Measurements from ENCODE around the gene LDLRAD4.

The LDLRAD4 gene

GRCh38 chr18:13376298-13376840, 157.8 kb downstream of the LDLRAD4 start:
- no peak for DNase-seq

GRCh38 chr18:13376841-13377351, 158.3 kb downstream of the LDLRAD4 start:
- no peak for DNase-seq

GRCh38 chr18:13377496-13377895, 158.9 kb downstream of the LDLRAD4 start:
- DNase-seq = no peak

DNA sequence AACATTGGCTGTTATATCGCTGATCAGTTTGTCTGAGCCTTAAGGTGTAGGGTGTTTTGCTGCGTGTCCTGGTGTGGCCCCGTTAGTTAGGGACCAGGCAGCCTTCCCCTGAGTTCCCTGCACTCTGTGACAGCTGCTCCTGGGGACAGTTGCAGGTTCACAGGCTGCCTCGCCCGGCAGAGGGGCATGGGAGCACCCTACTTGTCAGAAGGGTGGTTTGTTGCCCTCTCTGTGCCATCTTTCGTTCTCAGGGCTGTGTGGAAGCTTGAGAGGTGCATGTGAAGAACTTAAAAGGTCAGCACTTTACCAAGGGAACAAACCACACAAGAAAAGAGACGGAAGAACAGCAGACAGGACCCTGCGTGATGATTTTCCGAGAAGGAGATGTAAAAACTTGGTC, 159.6 kb downstream of the LDLRAD4 start:
- DNase-seq = no peak

GRCh38 chr18:13379062-13379865, 160.7 kb downstream of the LDLRAD4 start:
- DNase-seq = no peak

- no peak for DNase-seq
Measured at GRCh38 chr18:13379930-13380690, 161.6 kb downstream of the LDLRAD4 start.

DNA sequence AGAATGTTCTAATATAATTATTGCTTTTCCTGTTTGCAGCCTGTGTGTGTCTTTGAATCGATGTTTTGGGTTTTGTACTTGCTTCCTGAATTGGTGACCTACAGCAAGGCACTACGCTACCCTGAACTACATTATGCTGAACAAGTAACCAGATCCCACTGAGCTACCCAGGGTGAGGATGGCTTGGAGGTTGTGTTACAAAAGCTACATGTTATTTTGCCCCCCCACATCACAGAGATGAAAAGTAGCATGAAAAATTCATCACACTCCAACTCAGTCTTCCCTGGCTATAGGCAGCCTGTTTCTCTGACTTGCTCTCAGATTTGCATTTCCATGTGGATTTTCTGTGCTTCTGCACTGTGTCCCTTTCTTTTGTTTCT, 162.1 kb downstream of the LDLRAD4 start:
- DNase-seq = no peak

DNA sequence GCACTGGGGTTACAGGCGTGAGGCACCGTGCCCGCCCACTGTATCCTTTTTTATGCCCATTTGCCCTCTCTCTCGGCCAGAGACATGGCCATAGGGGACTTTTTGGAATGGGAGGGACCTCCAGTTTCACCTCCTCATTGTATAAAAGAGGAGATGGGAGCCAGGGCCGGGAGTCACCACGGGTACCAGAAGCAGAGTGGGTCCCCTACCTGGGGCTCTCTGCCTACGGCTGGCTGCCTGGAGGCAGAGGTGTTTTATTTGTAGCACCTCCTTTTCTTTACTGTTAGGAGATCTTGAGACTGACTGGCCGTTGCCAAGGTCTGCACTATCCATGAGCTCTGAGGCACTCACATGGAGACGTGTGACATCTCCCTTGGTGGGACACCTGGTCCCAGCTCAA, 162.8 kb downstream of the LDLRAD4 start:
- no peak for DNase-seq

DNA sequence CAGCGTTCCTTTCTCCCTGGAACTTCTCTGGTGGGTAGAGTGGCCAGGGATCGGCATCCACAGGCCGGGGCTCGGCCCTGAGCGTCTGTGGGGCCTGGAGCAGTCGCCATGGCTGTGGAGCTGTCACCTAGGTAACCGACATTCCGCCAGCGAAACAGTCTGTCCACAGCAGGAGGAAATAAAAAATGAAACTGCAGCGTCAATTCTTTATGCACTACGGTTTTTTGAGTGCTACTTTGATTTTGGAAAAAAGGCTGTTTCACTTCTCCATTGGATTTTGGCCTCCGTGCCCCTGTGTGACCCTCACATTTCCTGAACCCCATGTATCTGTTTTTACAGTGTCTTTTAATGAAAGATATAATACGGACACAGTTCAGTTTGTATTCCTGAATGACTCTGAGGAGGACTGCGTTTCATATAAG, 163.4 kb downstream of the LDLRAD4 start:
- DNase-seq = no peak

GRCh38 chr18:13382366-13382953, 163.9 kb downstream of the LDLRAD4 start:
- DNase-seq = no peak

- DNase-seq = no peak
Measured at GRCh38 chr18:13382954-13383827, 164.6 kb downstream of the LDLRAD4 start.

- DNase-seq = no peak
Measured at GRCh38 chr18:13386891-13387801, 168.6 kb downstream of the LDLRAD4 start.

DNA sequence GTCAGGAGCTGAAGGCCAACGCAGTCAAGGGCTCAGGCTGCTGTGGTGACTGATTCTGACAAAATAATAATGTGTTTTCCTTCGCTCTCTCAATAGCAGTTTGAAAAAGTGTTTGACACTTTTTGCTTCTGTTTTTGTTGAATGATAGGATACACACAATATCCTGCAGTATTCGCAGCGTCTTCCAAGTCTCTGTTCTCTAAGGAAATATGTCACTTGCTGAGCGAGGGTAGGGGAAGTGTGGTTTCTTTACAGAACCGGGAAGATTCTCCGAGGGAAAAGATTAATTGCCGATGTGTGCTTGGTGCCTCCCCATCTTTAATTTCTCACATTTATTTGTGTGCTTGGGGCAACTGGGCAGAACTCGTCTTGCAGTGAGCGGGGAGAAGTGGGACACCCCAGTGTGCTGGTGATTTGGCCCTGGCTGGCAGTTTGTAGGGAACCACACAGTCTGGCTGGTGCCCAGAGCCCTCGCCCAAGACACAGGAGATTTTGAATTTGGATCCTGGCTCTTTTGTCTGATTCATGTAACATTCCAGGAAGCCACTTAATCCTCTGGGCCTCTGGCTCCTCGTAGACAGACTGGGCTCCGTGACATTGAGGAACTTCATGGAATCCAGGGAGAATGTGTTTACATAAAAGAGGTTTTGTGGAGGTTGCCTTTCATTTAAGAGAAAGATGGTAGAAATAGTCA, 169.4 kb downstream of the LDLRAD4 start:
- no peak for DNase-seq

GRCh38 chr18:13388586-13389490, 170.3 kb downstream of the LDLRAD4 start:
- no peak for DNase-seq

- no peak for DNase-seq
Measured at GRCh38 chr18:13389491-13390131, 171.1 kb downstream of the LDLRAD4 start.

GRCh38 chr18:13390196-13390595, 171.6 kb downstream of the LDLRAD4 start:
- DNase-seq = no peak

- no peak for DNase-seq
Measured at GRCh38 chr18:13390711-13391110, 172.2 kb downstream of the LDLRAD4 start.

DNA sequence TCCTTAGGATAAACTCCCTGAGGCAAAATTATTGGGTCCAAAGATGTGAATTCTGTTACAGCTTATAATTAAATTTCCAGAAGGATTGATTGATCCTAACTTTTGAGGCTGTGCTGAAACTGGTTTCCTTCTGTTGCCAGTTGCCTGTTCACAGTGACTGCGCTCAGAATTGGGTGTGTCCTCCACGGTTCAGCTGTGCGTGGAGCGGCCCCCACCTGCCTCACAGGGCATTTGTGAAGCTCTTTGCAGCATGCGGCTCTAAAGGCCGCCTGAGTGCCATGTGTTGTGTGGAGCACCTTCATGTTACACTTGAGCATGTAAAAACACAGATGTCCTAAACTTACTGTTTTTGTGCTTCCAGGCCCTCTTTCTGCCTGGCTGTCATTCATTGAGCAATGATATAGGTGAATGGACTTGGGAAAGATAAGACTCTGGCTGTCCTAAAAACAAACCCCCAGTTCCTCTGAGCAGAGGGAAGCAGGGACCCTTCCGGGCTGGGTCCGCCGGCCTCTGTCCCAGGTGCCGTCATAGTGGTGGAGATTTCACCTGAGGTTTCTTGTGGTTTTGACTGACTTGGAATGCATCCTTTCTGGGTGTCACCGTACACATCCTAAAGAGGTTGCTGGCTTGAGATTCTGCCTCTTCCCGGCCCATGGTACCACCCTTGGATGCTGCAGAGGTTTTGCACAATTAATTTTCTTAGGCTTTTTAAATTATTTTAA, 173.6 kb downstream of the LDLRAD4 start:
- no peak for DNase-seq
